GM18861 (cell line): ENCODE measurements around the gene TRIM69.
"Not testable (repeated sequence)": the region's sequence is repeated elsewhere in the genome, so short reads cannot be mapped to it uniquely, and the experiment has no call there.

ENCODE experiments used
- ATAC-seq: cut with Tn5 transposase; IDR thresholded peaks from one replicate; pipeline ENCODE4 v1.9.1; 2021; ENCODE audit not compliant: unreplicated experiment

The TRIM69 gene

GRCh38 chr15:44739222-44739847 is 3.0 kb downstream of the TRIM69 start:
- not testable (repeated sequence) for ATAC-seq

- not testable (repeated sequence) for ATAC-seq
Measured at GRCh38 chr15:44743454-44743853, 7.1 kb downstream of the TRIM69 start.

- no peak for ATAC-seq
Measured at GRCh38 chr15:44753345-44753744, 17.0 kb downstream of the TRIM69 start.

- no peak for ATAC-seq
Measured at GRCh38 chr15:44763187-44763586, 26.9 kb downstream of the TRIM69 start.

GRCh38 chr15:44763848-44764247 is 27.5 kb downstream of the TRIM69 start:
- ATAC-seq, result no peak

GRCh38 chr15:44765036-44765435 is 28.7 kb downstream of the TRIM69 start:
- no peak for ATAC-seq

- no peak for ATAC-seq
Measured at GRCh38 chr15:44769521-44769920, 33.2 kb downstream of the TRIM69 start.

GRCh38 chr15:44770715-44771114 is 34.4 kb downstream of the TRIM69 start:
- not testable (repeated sequence) for ATAC-seq

GRCh38 chr15:44775953-44776352 is 39.6 kb downstream of the TRIM69 start:
- no peak for ATAC-seq

GRCh38 chr15:44779761-44780160 is 43.4 kb downstream of the TRIM69 start:
- no peak for ATAC-seq

GRCh38 chr15:44780608-44781007 is 44.3 kb downstream of the TRIM69 start:
- ATAC-seq, result no peak

GRCh38 chr15:44781128-44781810 is 44.9 kb downstream of the TRIM69 start:
- ATAC-seq, result no peak

- ATAC-seq, result no peak
Measured at GRCh38 chr15:44782516-44782915, 46.2 kb downstream of the TRIM69 start.

- not testable (repeated sequence) for ATAC-seq
Measured at GRCh38 chr15:44784918-44785274, 48.6 kb downstream of the TRIM69 start.

- no peak for ATAC-seq
Measured at GRCh38 chr15:44788748-44789147, 52.4 kb downstream of the TRIM69 start.

- ATAC-seq, result no peak
Measured at GRCh38 chr15:44790215-44790614, 53.9 kb downstream of the TRIM69 start.

GRCh38 chr15:44790656-44791055 is 54.3 kb downstream of the TRIM69 start:
- ATAC-seq, result no peak

- ATAC-seq, result no peak
Measured at GRCh38 chr15:44792715-44793114, 56.4 kb downstream of the TRIM69 start.

- ATAC-seq, result no peak
Measured at GRCh38 chr15:44794072-44794471, 57.7 kb downstream of the TRIM69 start.

- no peak for ATAC-seq
Measured at GRCh38 chr15:44796508-44796907, 60.2 kb downstream of the TRIM69 start.

- no peak for ATAC-seq
Measured at GRCh38 chr15:44798826-44799225, 62.5 kb downstream of the TRIM69 start.

- no peak for ATAC-seq
Measured at GRCh38 chr15:44801364-44801763, 65.0 kb downstream of the TRIM69 start.

- ATAC-seq, result no peak
Measured at GRCh38 chr15:44801797-44802196, 65.5 kb downstream of the TRIM69 start.
